ENCODE data around the gene AARS1. TPM values are rescaled to one million over a fixed set of nuclear protein-coding genes. Genes with fewer than 3 reads are reported as not detected.
"Not testable (repeated sequence)": the region's sequence is repeated elsewhere in the genome, so short reads cannot be mapped to it uniquely, and the experiment has no call there.

Gene AARS1
- 297 and 313 TPM in 2 replicates for total RNA-seq
- long read RNA-seq, transcript AARS-201 (21 exons, 3,477 nt) = major isoform, 1,012 of 1,272 reads
- long read RNA-seq, partial matches to known transcripts = 175 of 1,272 reads
- long read RNA-seq, other reads (novel, unspliced or antisense) = 84 of 1,272 reads

DNA sequence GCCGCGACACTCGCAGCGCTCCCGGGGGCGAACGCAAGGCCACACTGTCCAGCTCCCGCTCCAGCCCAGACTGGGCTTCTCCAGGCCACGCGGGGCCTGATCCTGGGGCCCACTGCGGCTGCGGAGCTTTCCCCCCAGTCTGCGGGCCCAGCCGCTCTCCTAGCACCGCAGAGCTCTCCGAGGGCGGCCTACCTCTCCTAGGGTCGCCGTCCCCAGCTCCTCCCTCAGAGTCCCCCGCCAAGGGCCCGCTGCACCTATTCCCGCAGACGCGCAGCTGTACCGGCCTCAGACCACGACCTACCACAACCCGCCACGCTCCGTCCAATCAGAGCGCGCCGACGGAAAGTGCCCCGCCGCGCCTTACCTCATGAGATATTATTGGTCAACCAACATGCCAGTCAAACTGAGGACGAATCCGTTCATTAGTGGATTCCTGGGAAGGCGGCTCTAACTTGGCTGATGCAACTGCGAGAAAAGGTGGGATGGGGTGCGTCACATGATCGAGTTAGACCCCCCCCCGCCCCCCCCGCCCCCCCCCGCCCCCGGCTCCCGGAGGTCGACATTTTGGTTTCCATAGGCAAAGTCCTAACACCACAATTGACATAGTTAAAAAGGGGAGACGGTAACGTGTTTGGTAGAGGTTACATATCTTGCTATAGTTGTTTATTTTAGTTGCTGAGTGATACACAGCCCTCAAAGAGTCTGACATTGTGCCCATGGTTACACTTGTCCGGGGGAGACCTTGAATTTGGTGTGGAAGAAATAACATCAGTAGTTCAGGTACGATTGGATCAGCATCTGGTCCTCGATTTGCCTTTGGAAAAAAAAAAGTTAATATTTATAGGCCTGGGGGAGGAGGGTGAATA, at the start of gene AARS1:
TSS of gene AARS1 (minus strand) at position 278 of the 866 bp plus-strand sequence. CDS start 6,743 bp downstream, outside the sequence.
- H3K9me3 Mint-ChIP-seq (ENCODE audit: unreplicated experiment) = no peaks in the 10 kb centered on the region
- peak; percentile 99 for DNase-seq (ENCODE audit: extremely low spot score, unreplicated experiment)
- peak within 1 kb of the TSS; percentile 99 for H3K4me3 Mint-ChIP-seq (ENCODE audit: unreplicated experiment)
- H3K4me1 Mint-ChIP-seq (ENCODE audit: unreplicated experiment) = peaks cover 24% of the 10 kb centered on the region
- TF ChIP-seq, protein P1, sequence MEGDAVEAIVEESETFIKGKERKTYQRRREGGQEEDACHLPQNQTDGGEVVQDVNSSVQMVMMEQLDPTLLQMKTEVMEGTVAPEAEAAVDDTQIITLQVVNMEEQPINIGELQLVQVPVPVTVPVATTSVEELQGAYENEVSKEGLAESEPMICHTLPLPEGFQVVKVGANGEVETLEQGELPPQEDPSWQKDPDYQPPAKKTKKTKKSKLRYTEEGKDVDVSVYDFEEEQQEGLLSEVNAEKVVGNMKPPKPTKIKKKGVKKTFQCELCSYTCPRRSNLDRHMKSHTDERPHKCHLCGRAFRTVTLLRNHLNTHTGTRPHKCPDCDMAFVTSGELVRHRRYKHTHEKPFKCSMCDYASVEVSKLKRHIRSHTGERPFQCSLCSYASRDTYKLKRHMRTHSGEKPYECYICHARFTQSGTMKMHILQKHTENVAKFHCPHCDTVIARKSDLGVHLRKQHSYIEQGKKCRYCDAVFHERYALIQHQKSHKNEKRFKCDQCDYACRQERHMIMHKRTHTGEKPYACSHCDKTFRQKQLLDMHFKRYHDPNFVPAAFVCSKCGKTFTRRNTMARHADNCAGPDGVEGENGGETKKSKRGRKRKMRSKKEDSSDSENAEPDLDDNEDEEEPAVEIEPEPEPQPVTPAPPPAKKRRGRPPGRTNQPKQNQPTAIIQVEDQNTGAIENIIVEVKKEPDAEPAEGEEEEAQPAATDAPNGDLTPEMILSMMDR (IDR thresholded peaks at IDR 0.05) = no peak
- peaks cover 6% of the 10 kb centered on the region for H3K36me3 Mint-ChIP-seq (ENCODE audit: unreplicated experiment)
- H3K27me3 Mint-ChIP-seq (ENCODE audit: unreplicated experiment) = no peaks in the 10 kb centered on the region
- H3K27ac Mint-ChIP-seq (ENCODE audit: unreplicated experiment) = peak within 1 kb of the TSS; percentile 99

DNA sequence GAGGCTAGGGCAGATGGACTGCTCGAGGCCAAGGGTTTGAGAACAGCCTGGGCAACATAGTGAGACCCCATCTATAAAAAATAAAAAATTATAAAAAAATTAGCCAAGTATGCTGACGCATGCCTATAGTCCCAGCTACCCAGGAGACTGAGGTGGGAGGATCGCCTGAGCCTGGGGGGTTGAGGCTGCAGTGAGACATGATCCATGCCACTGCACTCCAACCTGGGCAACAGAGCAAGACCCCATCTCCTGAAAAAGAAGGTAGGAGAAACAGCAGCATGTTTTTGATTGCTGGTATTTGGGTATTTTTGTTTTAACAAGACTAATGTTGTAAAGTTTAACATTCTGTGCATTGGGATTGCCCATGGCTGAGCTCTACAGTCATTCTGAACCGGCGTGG, 48.5 kb upstream of the AARS1 start:
- no peak for DNase-seq (ENCODE audit: extremely low spot score, unreplicated experiment)
- no peak overlapping the region for H3K4me3 Mint-ChIP-seq (ENCODE audit: unreplicated experiment)
- H3K27me3 Mint-ChIP-seq (ENCODE audit: unreplicated experiment) = no peaks in the 10 kb centered on the region
- H3K36me3 Mint-ChIP-seq (ENCODE audit: unreplicated experiment) = peaks cover 14% of the 10 kb centered on the region
- TF ChIP-seq, protein P1 (IDR thresholded peaks at IDR 0.05) = no peak
- H3K4me1 Mint-ChIP-seq (ENCODE audit: unreplicated experiment) = peaks cover 2% of the 10 kb centered on the region
- no peaks in the 10 kb centered on the region for H3K9me3 Mint-ChIP-seq (ENCODE audit: unreplicated experiment)
- no peak overlapping the region for H3K27ac Mint-ChIP-seq (ENCODE audit: unreplicated experiment)

DNA sequence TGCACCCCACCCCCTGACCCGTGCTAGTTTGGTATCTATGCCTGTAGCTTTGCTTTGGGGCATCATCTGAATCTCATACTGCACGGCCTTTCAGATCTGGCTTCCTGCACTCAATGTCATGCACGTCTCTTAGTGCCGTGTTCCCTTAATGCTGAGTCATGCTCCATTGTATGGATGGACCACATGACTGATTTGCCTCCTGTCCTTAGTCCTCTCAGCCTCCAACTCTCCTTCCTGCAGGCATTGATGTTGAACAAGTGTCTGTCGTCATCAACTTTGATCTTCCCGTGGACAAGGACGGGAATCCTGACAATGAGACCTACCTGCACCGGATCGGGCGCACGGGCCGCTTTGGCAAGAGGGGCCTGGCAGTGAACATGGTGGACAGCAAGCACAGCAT, 43.4 kb upstream of the AARS1 start:
- DNase-seq (ENCODE audit: extremely low spot score, unreplicated experiment); H3K27me3 Mint-ChIP-seq (ENCODE audit: unreplicated experiment); H3K4me1 Mint-ChIP-seq (ENCODE audit: unreplicated experiment); H3K4me3 Mint-ChIP-seq (ENCODE audit: unreplicated experiment); H3K9me3 Mint-ChIP-seq (ENCODE audit: unreplicated experiment); H3K27ac Mint-ChIP-seq (ENCODE audit: unreplicated experiment): not testable (repeated sequence)
- H3K36me3 Mint-ChIP-seq (ENCODE audit: unreplicated experiment) = peaks cover 32% of the 10 kb centered on the region

DNA sequence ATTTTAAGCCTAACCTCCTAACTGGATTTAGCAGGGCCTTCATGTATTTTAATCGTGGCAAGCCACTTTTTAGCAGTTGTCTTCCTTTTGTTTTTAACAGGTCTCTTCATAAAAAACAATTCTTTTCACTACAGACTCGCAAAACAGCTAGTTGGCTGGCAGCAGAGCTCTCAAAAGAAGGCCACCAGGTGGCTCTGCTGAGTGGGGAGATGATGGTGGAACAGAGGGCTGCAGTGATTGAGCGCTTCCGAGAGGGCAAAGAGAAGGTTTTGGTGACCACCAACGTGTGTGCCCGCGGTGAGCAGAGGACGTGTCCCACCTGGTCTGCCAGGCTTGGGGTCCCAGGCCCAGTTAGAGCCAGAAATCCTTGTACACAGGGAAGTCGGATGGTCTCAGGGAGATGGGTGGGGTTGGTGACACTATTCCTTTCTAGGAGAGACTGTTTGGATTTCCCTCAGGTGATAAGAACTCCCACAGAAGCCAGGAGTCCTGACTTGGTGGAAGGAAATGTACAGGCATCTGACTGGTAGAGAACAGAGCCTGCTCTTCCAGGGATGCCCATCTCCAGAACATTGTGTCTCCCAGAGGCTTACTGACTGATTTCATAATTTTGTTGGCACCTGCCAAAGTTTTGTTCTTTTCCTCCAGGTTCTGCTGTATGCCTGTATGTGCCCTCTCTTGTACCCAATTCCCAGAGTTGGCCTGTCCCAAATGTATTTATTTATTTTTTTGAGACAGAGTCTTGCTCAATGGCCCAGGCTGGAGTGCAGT, 42.5 kb upstream of the AARS1 start:
- H3K27ac Mint-ChIP-seq (ENCODE audit: unreplicated experiment) = peak overlapping the region; percentile 10
- TF ChIP-seq, protein P1 (IDR thresholded peaks at IDR 0.05) = peak; percentile 56
- DNase-seq (ENCODE audit: extremely low spot score, unreplicated experiment) = no peak
- no peak overlapping the region for H3K4me3 Mint-ChIP-seq (ENCODE audit: unreplicated experiment)
- no peaks in the 10 kb centered on the region for H3K27me3 Mint-ChIP-seq (ENCODE audit: unreplicated experiment)
- no peaks in the 10 kb centered on the region for H3K4me1 Mint-ChIP-seq (ENCODE audit: unreplicated experiment)
- peaks cover 32% of the 10 kb centered on the region for H3K36me3 Mint-ChIP-seq (ENCODE audit: unreplicated experiment)
- H3K9me3 Mint-ChIP-seq (ENCODE audit: unreplicated experiment) = no peaks in the 10 kb centered on the region

DNA sequence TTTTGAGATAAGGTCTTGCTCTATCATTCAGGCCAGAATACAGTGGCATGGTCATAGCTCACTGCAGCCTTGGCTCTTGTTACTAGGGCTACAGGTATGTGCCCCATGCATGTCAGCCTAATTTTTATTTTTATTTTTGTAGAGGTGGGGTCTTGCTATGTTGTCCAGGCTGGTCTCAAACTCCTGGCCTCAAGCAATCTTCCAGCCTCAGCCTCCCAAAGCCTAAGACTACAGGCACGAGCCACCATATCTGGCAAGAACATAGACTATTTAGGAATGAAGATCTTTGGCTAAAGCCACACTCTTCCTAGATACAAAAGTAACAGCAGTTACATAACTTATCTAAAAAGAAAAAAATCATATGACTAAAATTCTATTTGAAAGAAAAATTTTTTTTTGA, 41.8 kb upstream of the AARS1 start:
- TF ChIP-seq, protein P1 (IDR thresholded peaks at IDR 0.05) = no peak
- H3K9me3 Mint-ChIP-seq (ENCODE audit: unreplicated experiment) = no peaks in the 10 kb centered on the region
- H3K27ac Mint-ChIP-seq (ENCODE audit: unreplicated experiment) = no peak overlapping the region
- peaks cover 32% of the 10 kb centered on the region for H3K36me3 Mint-ChIP-seq (ENCODE audit: unreplicated experiment)
- no peaks in the 10 kb centered on the region for H3K4me1 Mint-ChIP-seq (ENCODE audit: unreplicated experiment)
- H3K4me3 Mint-ChIP-seq (ENCODE audit: unreplicated experiment) = no peak overlapping the region
- DNase-seq (ENCODE audit: extremely low spot score, unreplicated experiment) = no peak
- no peaks in the 10 kb centered on the region for H3K27me3 Mint-ChIP-seq (ENCODE audit: unreplicated experiment)

Measured in osteocyte (in vitro differentiated cells).